Ramos (cell line): ENCODE results near the gene TMEM125.

ENCODE experiments used
- in situ Hi-C: fragments of 300-500 bp; cut with MboI; formaldehyde crosslinking; loops from one replicate; pipeline ENCODE4 v1.14.3; 2022; ENCODE audit warnings: low sequenced_read_pairs; ENCODE audit not compliant: unreplicated experiment

TMEM125 gene

DNA sequence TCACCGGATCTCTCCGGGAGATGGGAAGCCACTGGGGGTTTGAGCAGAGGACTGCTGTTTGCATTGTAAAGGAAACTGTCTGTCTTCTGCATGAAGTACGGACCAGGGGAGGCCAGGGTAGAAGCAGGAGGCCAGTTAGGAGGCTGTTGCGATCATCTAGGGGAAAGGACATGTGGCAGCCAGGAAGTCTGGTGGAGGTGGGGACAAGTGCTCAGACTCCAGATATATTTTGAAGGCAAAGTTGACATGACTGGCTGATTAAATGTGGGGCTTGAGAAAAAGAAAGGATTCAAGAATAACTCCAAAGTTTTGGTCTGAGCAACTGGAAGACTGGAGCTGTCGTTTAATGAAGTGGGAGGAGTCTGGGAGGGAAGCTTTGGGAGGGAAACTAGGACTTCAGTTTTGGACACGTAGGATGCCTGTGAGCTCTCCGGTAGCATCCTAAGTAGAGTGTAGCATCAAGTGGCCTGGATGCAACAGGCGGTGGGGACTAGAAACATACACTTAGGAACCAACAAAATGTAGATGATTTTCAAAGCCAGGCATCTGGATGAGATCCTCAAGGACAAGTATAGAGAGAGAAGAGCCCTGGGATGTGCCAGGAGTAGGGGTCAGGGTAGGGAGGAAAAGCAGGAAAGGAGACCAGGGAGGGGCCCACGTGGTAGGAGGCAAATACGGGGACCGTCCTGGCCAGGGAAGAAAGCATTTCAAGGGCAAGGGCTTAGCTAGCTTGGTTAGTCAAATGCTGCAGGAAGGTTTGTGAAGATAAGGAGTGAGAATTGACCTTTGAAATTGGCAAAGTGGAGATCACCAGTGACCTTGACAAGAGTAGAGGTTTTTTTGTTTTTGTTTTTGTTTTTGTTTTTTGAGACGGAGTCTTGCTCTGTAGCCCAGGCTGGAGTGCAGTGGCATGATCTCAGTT lies 19.3 kb downstream of the TMEM125 start:
- in situ Hi-C loops: no loop called here

DNA sequence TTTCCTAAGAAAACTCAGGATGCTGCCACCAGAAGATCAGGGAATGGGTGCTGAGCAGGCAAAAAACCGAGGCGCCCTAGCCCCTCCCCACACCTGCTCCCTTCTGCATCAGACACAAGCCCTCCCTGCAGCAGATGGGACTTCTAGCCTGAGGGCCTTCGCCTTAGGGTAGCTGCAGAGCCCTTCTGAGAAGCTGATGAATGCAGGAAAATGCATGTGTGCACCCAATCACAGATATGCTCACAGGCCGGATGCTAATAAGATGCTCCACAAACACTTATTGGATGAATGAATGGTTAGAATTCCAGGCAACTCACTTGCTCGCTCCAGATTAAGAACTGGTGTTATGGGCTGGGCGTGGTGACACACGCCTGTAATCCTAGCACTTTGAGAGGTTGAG lies 22.4 kb downstream of the TMEM125 start:
- in situ Hi-C loops: no loop called here

DNA sequence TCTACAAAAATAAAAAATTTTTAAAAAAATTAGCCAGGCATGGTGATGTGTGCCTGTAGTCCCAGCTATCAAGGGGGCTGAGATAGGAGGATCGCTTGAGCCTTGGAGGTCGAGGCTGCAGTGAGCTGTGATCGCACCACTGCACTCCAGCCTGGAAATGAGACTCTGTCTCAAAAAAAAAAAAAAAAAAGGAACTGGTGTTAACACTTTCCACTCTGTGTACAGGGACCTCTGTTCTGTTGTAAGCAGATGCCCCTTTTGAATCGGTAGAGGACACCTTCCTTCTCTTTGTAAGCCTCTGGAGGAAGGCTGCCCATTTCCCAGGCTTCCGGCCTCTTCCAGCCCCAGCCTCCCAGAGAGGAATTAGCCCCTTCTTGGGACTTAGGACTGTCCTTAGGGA lies 22.9 kb downstream of the TMEM125 start:
- in situ Hi-C loops: no loop called here

DNA sequence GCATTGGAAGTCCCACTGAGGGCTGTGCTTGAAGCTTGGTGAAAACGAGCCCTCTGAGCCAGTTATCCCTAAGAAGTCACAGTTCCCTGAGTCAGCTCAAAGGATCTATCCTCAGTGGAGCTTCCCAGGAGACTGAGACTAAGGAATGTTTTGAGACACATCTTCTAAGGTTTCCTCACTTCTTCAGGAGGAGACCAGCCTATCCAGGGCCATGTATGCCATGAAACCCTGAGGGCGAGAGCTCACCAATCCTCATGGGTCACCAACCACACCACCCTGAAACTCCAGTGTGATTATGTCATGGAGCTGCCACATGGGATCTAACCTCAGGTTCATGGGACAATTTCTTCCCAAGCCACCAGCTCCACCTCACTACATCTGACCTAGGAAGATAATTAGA lies 23.4 kb downstream of the TMEM125 start:
- in situ Hi-C loops: no loop called here

DNA sequence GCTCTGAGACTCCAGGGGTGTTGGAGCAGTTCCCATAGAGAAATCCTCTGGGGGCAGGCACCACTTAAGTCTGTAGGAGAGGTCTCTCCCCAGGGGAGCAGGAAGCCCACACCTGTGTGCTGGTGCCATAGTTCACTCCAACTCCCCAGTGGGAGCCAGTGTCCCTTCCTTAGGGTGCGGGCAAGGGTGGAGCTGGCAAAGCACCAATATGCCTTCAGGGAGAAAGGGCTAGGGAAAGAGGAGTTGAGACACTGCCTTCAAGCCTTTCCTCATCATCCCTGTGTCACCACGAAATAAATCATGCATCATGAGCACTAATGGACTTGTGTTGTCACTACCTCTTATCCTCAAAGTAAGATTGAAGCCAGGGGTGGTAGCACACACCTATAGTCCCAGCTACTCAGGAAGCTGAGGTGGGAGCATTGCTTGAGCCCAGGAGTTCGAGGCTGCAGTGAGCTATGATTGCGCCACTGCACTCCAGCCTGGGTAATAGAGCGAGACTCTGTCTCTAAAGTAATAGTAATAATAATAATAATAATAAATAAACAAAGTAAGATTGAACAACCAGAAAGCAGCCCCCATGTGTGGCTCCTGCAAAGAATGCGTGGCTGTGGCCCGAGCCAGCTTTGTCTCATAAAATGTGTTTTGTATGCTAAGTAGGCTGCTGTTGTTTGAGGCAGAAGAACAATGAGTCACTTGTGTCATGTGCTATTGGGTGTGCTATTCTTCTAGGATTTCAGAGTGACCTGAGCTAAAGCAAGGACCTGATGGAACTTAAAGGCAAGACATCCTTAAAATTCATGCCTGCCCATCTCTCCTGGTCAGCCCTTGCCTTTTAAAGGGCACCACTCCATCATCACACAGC lies 24.3 kb downstream of the TMEM125 start:
- in situ Hi-C loops: no loop called here

DNA sequence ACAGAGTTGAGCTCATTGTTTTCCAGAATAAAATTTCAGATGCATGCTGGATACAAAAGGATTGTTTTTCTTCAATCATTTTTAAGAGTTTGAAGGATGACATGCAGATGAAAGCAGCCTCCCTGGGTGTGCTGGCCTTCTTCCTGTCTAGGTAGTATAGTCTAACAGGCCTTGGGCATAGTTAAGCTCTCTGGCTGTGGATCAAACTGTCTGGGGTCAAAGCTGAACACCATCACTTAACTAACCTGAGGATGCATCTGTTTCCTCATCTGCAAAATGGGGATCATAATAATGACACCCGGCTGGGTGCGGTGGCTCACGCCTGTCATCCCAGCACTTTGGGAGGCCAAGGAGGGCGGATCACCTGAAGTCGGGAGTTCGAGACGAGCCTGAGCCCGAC lies 25.0 kb downstream of the TMEM125 start:
- in situ Hi-C loops: no loop called here

DNA sequence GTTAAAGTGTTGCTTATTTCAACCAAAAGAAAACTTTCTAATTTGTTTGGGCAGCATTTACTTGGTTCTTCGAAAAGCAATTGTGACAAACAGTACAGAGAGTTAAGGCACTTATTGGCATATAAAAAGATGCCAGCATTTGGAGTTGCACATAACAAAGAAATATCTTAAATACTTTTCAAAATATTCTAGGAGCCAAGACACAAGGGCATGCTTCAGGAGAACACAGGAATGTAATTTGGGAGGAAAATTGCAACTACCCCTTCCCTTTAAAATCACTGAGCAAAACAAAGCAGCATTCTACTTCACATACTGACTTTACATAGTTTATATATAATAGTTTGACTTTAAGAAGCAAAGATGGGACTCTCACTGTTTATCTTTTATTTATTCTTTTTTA lies 26.4 kb downstream of the TMEM125 start:
- in situ Hi-C loops: no loop called here

DNA sequence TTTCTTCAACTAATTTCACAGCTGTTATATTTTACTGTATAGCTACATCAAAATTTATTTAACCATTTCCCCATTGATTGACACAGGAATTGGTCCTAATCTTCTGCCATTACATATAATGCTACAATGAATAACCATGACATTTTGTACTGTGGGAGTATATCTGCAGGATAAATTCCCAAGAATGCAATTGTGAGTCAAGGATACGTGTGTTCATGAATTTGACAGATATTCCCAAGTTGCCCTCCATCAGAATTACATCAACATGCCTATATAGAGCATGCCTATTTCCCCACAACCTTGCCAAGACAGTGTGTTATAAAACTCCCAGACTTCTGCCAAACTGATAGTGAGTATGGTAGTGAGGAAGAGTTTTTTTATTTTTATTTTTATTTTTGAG lies 28.3 kb downstream of the TMEM125 start:
- in situ Hi-C loops: no loop called here

DNA sequence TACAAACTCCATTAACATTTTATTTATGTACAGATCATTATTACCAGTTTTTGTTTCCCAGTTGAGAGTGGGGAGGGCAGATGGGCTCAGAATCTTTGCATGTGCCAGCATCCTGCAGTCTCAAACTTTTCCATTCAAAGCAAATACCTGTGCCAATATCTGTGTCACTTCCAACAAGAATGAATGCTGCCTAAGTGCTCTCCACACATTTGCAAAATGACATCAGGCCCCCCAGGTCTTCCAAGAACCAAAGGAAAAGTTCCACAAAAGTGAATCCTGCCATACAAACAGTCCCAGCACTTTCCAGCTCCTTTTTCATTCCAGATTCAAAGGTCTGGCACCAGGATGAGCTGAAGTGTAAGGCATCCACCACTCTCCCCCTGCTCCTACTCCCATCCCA lies 29.3 kb downstream of the TMEM125 start:
- in situ Hi-C loops: no loop called here

DNA sequence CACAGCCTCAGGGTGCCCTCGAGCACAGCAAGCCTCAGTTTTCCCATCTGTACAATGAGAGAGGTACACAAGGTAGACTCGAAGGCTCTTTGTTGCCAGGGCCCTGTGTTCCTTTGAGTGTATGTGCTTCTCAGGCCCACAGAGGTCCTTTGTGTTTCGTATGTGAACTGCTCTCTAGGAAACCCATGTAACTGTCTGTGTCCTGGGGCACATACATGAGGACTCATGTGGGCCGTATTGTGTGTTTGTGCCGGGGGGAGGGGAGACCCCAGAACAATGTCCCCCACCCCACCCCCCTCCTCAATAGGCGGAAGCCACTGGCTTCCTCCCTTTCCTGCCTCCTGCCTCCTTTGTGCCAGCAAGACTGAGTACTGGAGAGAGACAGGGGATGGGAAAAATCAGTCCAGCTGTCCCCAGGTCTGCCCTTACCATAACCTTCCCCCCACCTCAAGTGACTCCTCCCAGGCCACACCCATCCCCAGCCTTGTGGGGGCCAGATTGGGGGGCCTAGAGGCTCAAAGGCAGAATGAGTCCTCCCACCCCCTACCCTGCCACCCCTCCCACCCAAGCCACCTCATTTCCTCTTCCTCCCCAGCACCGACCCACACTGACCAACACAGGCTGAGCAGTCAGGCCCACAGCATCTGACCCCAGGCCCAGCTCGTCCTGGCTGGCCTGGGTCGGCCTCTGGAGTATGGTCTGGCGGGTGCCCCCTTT lies 30.8 kb downstream of the TMEM125 start, which contains the start of gene TIE1:
TIE1 (plus strand) TSS at position 605 of the 717 bp plus-strand sequence; CDS start at position 695, 90 bp downstream.
- in situ Hi-C loops: no loop called here

DNA sequence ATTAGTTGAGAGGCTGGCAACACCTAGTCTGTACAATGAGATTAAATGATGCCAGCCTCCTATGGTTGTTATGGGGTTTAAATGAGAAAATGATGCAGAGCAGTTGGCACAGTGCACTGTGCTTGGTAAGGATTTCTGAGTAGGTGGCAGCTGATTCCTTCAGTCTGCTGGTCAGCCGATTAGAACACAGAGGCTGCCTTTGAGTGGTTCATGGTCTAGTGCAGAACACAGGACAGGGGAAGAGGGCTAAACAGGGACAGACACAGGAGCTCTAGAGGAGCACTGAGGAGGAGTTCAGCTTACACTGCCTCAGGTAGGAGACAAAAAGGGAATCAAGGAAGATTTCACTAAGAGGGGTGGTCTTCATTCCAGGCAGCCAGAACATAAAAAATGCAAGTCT lies 32.4 kb downstream of the TMEM125 start:
- in situ Hi-C loops: no loop called here

DNA sequence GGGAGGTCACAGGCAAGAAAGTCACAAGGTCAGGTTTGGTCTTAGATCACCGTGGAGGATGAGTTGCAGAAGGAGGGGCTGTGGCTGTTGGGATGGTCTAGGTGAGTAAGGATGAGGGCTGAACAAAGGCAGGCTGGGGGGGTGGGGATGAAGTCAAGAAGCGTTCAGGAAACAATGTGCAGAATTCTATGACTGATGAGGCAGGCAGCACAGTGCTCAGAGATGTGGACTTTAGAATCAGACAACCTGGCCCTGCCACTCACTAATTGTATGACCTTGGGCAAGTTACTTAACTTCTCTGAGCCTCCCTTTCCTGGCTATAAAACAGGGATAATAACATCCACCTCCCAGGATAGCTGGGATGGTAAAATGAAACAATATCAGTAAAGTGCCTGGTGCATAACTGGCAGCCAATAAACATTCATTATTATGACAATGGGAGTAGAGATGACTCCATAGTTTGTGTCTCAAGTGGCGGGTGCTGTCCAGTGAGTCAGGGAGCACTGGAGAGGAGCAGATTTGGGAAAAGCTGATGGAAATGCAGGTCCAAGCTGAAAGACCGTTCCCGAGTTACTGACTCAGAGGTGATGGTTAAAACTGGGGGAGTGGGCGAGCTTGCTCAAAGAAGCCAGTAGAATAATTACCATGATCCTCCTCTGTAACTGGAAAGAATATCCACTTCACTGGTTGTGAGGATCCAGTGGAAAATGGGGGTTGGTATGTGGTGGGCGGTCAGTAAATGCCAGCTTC lies 33.1 kb downstream of the TMEM125 start:
- in situ Hi-C loops: no loop called here

DNA sequence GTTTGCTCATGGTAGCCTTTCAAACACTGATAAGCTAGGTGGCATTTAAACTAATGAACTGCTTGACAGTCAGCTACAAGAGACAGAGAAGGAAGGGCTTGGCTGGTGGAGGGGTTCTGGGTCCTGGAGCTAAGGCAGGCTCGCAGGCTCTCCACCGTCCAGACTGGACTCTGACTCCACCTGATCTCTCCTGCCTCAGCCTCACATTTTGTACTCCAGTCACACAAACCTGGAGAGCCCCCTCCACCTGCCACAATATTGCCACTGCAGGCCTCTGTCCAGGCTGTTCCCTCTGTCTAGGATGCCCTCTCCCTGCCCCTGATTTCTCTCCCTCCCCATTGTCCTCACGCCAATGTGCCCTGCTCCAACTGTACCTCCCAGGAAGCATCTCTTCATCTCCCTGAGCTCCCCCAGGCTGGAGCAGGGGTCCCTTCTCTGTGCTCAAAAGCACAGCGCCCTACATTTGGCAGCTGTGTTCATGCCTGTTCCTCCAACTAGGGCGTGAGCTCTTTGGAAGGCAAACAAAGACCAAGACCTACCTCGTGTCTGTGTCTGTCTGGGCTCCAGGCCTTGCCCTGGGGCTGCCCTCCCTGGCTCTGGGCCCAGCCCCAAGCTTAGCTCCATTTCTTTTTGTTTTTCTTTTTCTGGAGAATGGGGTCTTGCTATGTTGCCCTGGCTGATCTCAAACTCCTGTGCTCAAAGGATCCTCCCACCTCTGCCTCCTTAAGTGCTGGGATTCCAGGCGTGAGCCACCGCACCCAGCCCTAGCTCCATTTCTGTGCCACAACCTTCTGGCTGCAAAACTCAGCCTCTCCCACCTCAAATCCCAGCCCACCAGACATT lies 33.9 kb downstream of the TMEM125 start:
- in situ Hi-C loops: no loop called here

DNA sequence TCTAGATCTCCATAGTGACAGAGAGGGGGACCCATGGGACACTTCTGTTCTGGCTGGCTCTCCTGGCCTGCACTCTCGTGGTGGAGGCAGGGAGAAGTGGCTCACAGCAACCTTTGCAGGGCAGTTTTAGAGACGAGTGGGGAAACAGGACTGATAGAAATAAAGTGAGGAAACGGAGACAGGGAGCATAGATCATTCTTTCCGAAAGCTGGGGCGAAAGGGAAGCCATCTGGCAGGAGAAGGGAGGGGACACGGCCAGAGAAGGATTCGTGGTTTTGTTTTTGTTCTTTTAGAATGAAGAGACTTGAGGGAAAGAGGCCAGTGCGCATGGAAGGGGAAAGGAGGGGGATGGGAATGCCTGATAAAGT lies 34.5 kb downstream of the TMEM125 start:
- in situ Hi-C loops: no loop called here

DNA sequence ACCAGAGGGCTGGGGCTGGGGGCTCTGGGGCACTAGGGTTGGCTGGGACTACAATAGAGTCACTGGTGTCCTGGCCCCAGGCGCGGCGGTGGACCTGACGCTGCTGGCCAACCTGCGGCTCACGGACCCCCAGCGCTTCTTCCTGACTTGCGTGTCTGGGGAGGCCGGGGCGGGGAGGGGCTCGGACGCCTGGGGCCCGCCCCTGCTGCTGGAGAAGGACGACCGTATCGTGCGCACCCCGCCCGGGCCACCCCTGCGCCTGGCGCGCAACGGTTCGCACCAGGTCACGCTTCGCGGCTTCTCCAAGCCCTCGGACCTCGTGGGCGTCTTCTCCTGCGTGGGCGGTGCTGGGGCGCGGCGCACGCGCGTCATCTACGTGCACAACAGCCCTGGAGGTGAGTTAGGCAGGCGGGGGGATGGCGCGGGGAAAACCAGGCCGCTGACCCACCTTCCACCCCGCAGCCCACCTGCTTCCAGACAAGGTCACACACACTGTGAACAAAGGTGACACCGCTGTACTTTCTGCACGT lies 35.1 kb downstream of the TMEM125 start:
- in situ Hi-C loops: no loop called here

DNA sequence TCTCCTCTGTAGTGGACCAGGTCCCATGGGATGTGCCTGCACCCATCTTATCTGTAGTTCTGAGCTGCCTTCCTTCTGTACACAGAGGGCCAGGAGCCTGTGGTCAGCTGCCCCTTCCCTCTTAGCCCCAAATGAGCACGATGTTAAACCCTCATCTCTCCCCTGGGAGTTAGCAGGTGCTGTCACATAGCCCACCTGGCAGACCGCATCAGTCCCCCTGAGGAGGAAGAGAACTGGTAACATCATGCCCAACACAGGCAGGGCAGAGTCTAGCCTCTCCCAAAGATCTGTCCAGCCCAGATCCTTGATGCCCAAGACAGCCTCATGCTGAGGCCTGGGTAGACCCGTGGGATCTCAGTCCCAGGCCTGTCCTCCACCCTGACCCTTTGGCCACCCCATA lies 35.7 kb downstream of the TMEM125 start:
- in situ Hi-C loops: no loop called here

DNA sequence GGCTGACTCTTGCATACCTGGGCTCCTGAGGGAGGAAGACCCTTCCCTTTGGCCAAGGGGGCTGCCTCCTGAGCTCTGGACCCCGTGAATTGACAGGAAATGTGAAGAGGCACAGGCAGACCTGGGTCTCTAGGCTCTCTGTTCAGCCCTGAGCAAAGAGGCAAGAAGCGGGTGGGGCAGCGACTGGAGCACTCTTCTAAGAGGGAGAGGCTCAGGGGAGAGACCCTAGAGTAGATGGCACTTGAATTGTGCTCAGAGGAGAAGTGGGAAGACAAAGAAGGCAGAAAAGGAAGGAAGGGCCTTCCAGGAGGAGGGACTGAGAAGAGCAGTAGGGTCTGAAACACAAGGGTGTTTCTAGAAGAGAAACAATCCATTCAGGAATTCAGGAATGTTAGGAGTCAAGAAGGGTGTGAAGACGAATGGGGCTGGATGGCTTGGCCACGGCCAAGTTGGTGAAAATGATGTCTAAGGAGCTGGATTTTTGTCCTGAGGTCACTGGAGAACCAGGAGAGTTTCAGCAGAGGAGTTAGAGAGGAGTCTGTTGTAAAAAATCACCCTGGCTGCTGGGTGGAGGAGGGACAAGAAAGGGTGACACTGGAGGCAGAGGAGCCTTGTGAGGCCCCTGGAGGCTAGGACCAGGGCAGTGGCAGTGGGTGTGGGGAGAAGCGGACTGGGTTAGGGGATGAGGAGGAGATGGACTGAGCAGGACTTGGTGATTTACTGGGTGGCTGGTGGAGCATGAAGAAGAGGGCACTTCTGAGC lies 36.3 kb downstream of the TMEM125 start:
- in situ Hi-C loops: no loop called here
